H1 (cell line): ENCODE measurements around the gene ARMH3. TPM values are rescaled to one million over a fixed set of nuclear protein-coding genes. Genes with fewer than 3 reads are reported as not detected.

ENCODE experiments used
- BACH1 ChIP-seq: IDR thresholded peaks from 2 replicates; pipeline ENCODE4 v1.6.1; 2012; ENCODE audit warnings: low read length, improper control_type of control experiment
- BRCA1 ChIP-seq: IDR thresholded peaks from 2 replicates; pipeline ENCODE4 v1.6.1; 2012; ENCODE audit warnings: low read depth, low read length, improper control_type of control experiment
- CEBPB ChIP-seq: IDR thresholded peaks from 2 replicates; pipeline ENCODE4 v1.6.1; 2012; ENCODE audit warnings: low read depth, low read length
- CTBP2 ChIP-seq: IDR thresholded peaks from 2 replicates; pipeline ENCODE4 v1.7.0; 2011; ENCODE audit warnings: borderline replicate concordance, mild to moderate bottlenecking, moderate library complexity, mixed read lengths, low read length; ENCODE audit not compliant: insufficient read depth, insufficient read length
- CTCF ChIP-seq, 3 experiments: IDR thresholded peaks; 1 replicate in 2 of 3; 2 replicates in 1 of 3; pipeline versions ENCODE4 v1.5.1 to v1.6.1; 2011; ENCODE audit warnings: low read length in 3 of 3, mild to moderate bottlenecking in 3 of 3, inconsistent platforms in 2 of 3, low read depth in 1 of 3, moderate library complexity in 1 of 3; ENCODE audit not compliant: insufficient read depth in 1 of 3; ENCODE audit errors: control extremely low read depth in 1 of 3
- FOSL1 ChIP-seq: IDR thresholded peaks from 2 replicates; pipeline ENCODE4 v1.6.1; 2011; ENCODE audit warnings: mild to moderate bottlenecking, low read depth, low read length, moderate library complexity; ENCODE audit not compliant: insufficient read depth
- GTF2F1 ChIP-seq: IDR thresholded peaks from 2 replicates; pipeline ENCODE4 v1.6.1; 2012; ENCODE audit warnings: low read depth, low read length, improper control_type of control experiment, borderline replicate concordance
- JUN ChIP-seq: IDR thresholded peaks from 2 replicates; pipeline ENCODE4 v1.6.1; 2011; ENCODE audit warnings: low read depth, mild to moderate bottlenecking, improper control_type of control experiment, low read length
- JUND ChIP-seq: IDR thresholded peaks from 2 replicates; pipeline ENCODE4 v1.6.1; 2011; ENCODE audit warnings: mild to moderate bottlenecking, improper control_type of control experiment, low read length
- KDM5A ChIP-seq: fragments of 200-600 bp; IDR thresholded peaks from 2 replicates; pipeline ENCODE4 v1.7.1; 2012; ENCODE audit warnings: mild to moderate bottlenecking, low read length, inconsistent platforms, mixed read lengths
- NANOG ChIP-seq: IDR thresholded peaks from 2 replicates; pipeline ENCODE4 v1.6.1; 2011; ENCODE audit warnings: low read length, low read depth, mild to moderate bottlenecking, inconsistent platforms; ENCODE audit not compliant: insufficient read depth, poor library complexity, severe bottlenecking
- POLR2A ChIP-seq, 2 experiments: IDR thresholded peaks; 1 replicate in 1 of 2; 2 replicates in 1 of 2; pipeline ENCODE4 v1.6.1; 2011; ENCODE audit warnings: low read depth in 2 of 2, low read length in 2 of 2, mild to moderate bottlenecking in 2 of 2; ENCODE audit errors: control extremely low read depth in 1 of 2
- RAD21 ChIP-seq, 2 experiments: IDR thresholded peaks in 1 of 2; conservative IDR thresholded peaks in 1 of 2; 2 replicates each; pipeline ENCODE4 v1.6.1; 2011; ENCODE audit warnings: low read depth in 2 of 2, low read length in 2 of 2, improper control_type of control experiment in 1 of 2, inconsistent platforms in 1 of 2, mild to moderate bottlenecking in 1 of 2, moderate library complexity in 1 of 2
- SIN3A ChIP-seq, 2 experiments: IDR thresholded peaks in 1 of 2; conservative IDR thresholded peaks in 1 of 2; 2 replicates each; pipeline ENCODE4 v1.6.1; 2011 to 2012; ENCODE audit warnings: low read length in 2 of 2, improper control_type of control experiment in 1 of 2, low read depth in 1 of 2, mild to moderate bottlenecking in 1 of 2
- SRF ChIP-seq: IDR thresholded peaks from 2 replicates; pipeline ENCODE4 v1.6.1; 2011; ENCODE audit warnings: mild to moderate bottlenecking, low read depth, low read length, moderate library complexity
- TCF12 ChIP-seq: IDR thresholded peaks from 2 replicates; pipeline ENCODE4 v1.6.1; 2011; ENCODE audit warnings: low read depth, mild to moderate bottlenecking, low read length
- ZNF274 ChIP-seq: IDR thresholded peaks from 2 replicates; pipeline ENCODE4 v1.7.0; 2012; ENCODE audit warnings: low read length, borderline replicate concordance; ENCODE audit errors: extremely low read depth
- polyA plus RNA-seq, 7 experiments: library from polyadenylated mRNA; depleted of rRNA in 3 of 7; stranded (reverse) in 5 of 7; unstranded in 2 of 7; fragments of >200 nt in 5 of 7; fragments of 200-250 nt in 2 of 7; gene quantifications; 1 replicate in 5 of 7; 2 replicates in 1 of 7; 4 replicates in 1 of 7; pipeline versions ENCODE4 v1.2.1 to v1.2.3, GENCODE V29; 2011 to 2013; ENCODE audit warnings: missing spikeins in 2 of 7, mixed read lengths in 2 of 7
- total RNA-seq: library from RNA; stranded (reverse); fragmentation: NEBNext Ultra II Directional; extraction: Animal tissue kit (Norgen Biotek cat#: 25700); gene quantifications from 2 replicates; pipeline ENCODE4 v1.2.1, GENCODE V29; 2021
- TF ChIP-seq, protein P1 (sequence below): IDR thresholded peaks from 2 replicates; pipeline ENCODE4 v1.6.1; 2012; ENCODE audit warnings: inconsistent platforms
- TF ChIP-seq, protein P2 (sequence below): IDR thresholded peaks from 2 replicates; pipeline ENCODE4 v1.6.1; 2011; ENCODE audit warnings: low read length, improper control_type of control experiment

The ARMH3 gene
- total and polyA plus RNA-seq, 2 of the 8 experiments (the other 6 are each of a cell fraction or from before 2014, with no cell fraction given), result 11.6 to 18.3 TPM

- TF ChIP-seq RAD21 (IDR thresholded peaks at IDR 0.05 in 1 of 2, conservative IDR thresholded peaks at IDR 0.05 in 1 of 2; ENCODE audit: low read depth in 2 of 2, low read length in 2 of 2), result no peak
- no peak for TF ChIP-seq BRCA1
- no peak for TF ChIP-seq CEBPB
- no peak for TF ChIP-seq CTBP2
- no peak for TF ChIP-seq GTF2F1
- TF ChIP-seq FOSL1, result peak; percentile 98
- TF ChIP-seq JUN, result no peak
- no peak for TF ChIP-seq JUND
- TF ChIP-seq SRF, result no peak
- 0 out of 2 replicates have a peak, but pooled peaks have one; percentile 29 for TF ChIP-seq KDM5A
- no peak for TF ChIP-seq NANOG
- peak; percentile 48 to 85; a peak in 2 of 4 replicates for TF ChIP-seq SIN3A (conservative IDR thresholded peaks at IDR 0.05 in 1 of 2, IDR thresholded peaks at IDR 0.05 in 1 of 2; ENCODE audit: low read depth in 1 of 2, low read length in 2 of 2)
- peak; percentile 93 for TF ChIP-seq BACH1
- TF ChIP-seq POLR2A (IDR thresholded peaks at IDR 0.05; ENCODE audit: control extremely low read depth in 1 of 2, low read depth in 2 of 2, low read length in 2 of 2), result peak in 1 of 2 experiments; percentile 60; a peak in 2 of 3 replicates
- no peak for TF ChIP-seq ZNF274
- 0 out of 4 replicates have a peak, but pooled peaks of 1 of the 3 experiments have one; percentile 8 for TF ChIP-seq CTCF (IDR thresholded peaks at IDR 0.05; ENCODE audit: control extremely low read depth in 1 of 3, insufficient read depth in 1 of 3, low read depth in 1 of 3, low read length in 3 of 3)
- TF ChIP-seq, protein P1, sequence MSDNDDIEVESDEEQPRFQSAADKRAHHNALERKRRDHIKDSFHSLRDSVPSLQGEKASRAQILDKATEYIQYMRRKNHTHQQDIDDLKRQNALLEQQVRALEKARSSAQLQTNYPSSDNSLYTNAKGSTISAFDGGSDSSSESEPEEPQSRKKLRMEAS, result peak; percentile 78
- TF ChIP-seq, protein P2, sequence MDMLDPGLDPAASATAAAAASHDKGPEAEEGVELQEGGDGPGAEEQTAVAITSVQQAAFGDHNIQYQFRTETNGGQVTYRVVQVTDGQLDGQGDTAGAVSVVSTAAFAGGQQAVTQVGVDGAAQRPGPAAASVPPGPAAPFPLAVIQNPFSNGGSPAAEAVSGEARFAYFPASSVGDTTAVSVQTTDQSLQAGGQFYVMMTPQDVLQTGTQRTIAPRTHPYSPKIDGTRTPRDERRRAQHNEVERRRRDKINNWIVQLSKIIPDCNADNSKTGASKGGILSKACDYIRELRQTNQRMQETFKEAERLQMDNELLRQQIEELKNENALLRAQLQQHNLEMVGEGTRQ, result no peak
- 0 out of 2 replicates have a peak, but pooled peaks have one; percentile 12 for TF ChIP-seq TCF12
Measured at GRCh38 chr10:102055647-102056419, at the start of gene ARMH3 (continued).
